Measurements from ENCODE around the gene EBPL. TPM values are rescaled to one million over a fixed set of nuclear protein-coding genes. Genes with fewer than 3 reads are reported as not detected.

EBPL gene
- total and polyA plus RNA-seq, 4 experiments from 2014 or later = 15.1 to 61.6 (median 34.5) TPM

DNA sequence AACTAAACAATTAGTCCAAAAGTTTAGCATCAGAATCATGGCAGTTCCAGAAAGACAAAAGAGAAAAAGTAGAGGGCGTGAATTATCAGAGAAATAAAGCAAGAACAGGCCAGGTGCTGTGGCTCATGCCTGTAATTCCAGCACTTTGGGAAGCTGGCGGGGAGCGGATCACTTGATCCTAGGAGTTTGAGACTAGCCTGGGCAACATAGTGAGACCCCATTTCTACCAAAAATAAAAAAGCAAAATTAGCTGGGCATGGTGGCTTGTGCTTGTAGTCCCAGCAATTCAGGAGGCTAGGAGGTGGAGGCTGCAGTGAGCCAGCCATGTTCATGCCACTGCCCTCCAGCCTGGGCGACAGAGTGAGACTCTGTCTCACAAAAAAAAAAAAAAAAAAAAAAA, 44.6 kb downstream of the EBPL start:
- Mint-ChIP-seq H3K4me1 (peaks cover 4 to 10% (median 5%) of the 10 kb centered on the region in 4 donors), H3K27me3 (no peaks in the 10 kb centered on the region), H3K4me3 (no peak overlapping the region), H3K27ac (no peak overlapping the region), H3K9me3 (no peaks in the 10 kb centered on the region), H3K36me3 (no peaks in the 10 kb centered on the region)
- ChIA-PET CTCF (ENCODE audit: partially characterized antibody) (interaction anchor here (0.5 kb wide), 1 partner anchor 42 kb away, joined by 3 read pairs; no protein-coding TSS in a partner anchor), POLR2A (ENCODE audit: partially characterized antibody) (no interaction called here)
- Histone ChIP-seq H3K27ac (ENCODE audit: low read depth, low read length) (no peak overlapping the region), H3K4me3 (ENCODE audit: low read length in 2 of 2) (no peak overlapping the region), H3K36me3 (ENCODE audit: insufficient read depth, low read length) (no peaks in the 10 kb centered on the region), H3K4me1 (ENCODE audit: insufficient read depth, low read length) (peaks cover 10% of the 10 kb centered on the region), H3K27me3 (ENCODE audit: insufficient read depth, low read length) (no peaks in the 10 kb centered on the region), H3K9me3 (ENCODE audit: control insufficient read depth in 1 of 2, low read length in 2 of 2) (no peaks in the 10 kb centered on the region)
- intact Hi-C loops (cut with micrococcal nuclease) = loop anchor here (5.0 kb wide), 1 partner anchor 46 kb away; the partner anchor contains the start of gene EBPL
- DNase-seq = no peak

DNA sequence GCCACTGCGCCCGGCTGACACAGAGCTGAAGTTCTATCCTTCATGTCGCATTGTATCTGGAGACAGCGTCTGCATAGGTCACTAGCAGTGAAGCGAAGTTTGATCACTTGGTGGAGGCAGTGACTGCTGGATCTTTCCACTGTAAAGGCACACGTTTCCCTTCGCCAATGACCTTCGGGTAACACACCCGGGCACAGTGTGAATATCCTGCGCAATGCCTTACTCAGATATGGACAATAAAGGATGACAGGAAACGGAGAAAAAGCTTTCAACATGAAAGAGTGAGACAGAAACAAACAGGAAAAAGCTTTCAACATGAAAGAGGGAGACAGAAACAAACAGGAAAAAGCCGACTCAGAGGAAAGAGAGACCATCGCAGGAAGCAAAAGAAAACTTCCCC, 45.8 kb downstream of the EBPL start:
- Mint-ChIP-seq H3K27me3 (no peaks in the 10 kb centered on the region), H3K36me3 (no peaks in the 10 kb centered on the region), H3K9me3 (no peaks in the 10 kb centered on the region), H3K4me1 (peaks cover 4 to 10% (median 5%) of the 10 kb centered on the region in 4 donors), H3K4me3 (peak overlapping the region; percentile 22 to 85 (median 58)), H3K27ac (peak overlapping the region in 5 of 7 donors; percentile 37 to 90 (median 56))
- CTCF ChIA-PET (ENCODE audit: partially characterized antibody) = interaction anchor here (0.9 kb wide), 1 partner anchor 112 kb away, joined by 3 read pairs; no protein-coding TSS in a partner anchor
- POLR2A ChIA-PET (ENCODE audit: partially characterized antibody) = interaction anchor here (1.2 kb wide), 1 partner anchor 16 kb away, joined by 5 read pairs; no protein-coding TSS in a partner anchor
- Histone ChIP-seq H3K27ac (ENCODE audit: low read depth, low read length) (no peak overlapping the region), H3K27me3 (ENCODE audit: insufficient read depth, low read length) (no peaks in the 10 kb centered on the region), H3K36me3 (ENCODE audit: insufficient read depth, low read length) (no peaks in the 10 kb centered on the region), H3K4me1 (ENCODE audit: insufficient read depth, low read length) (peaks cover 10% of the 10 kb centered on the region), H3K4me3 (ENCODE audit: low read length in 2 of 2) (no peak overlapping the region), H3K9me3 (ENCODE audit: control insufficient read depth in 1 of 2, low read length in 2 of 2) (no peaks in the 10 kb centered on the region)
- intact Hi-C loops (cut with micrococcal nuclease) = loop anchor here (5.0 kb wide), 1 partner anchor 47 kb away; the partner anchor contains the start of gene EBPL
- peak in 1 of 5 donors; percentile 10 for DNase-seq

DNA sequence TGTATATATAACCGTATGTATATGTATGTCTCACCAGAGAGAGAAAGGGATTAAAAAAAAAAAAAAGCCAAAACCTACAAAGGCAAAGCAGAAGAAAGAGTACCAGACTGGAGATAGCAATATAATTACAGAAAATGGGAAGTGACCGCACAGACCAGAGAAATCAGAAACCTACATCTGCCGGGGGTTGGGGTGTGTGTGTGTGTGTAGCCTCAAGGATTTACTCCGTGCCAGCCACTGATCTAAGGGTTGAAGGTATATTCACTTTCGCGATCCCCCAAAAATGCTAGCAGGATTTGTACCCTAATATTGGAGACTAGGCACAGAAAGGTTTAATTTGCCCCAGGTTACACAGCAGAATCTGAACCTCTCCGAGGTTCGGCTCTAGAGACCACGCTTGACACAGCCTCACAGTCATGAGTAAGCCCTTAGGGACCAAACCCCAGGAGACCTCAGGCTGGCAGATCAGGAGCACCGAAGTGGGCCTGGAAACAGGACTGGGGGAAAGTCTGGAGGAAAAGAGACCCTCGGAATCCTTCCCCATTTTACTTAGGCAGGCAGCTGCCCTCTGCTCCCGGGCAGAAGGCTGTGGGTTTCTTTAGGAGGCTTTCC, 48.1 kb downstream of the EBPL start:
- no peak overlapping the region for H3K27ac ChIP-seq (ENCODE audit: low read depth, low read length)
- ChIA-PET CTCF (ENCODE audit: partially characterized antibody) (no interaction called here), POLR2A (ENCODE audit: partially characterized antibody) (no interaction called here)
- peaks cover 10% of the 10 kb centered on the region for H3K4me1 ChIP-seq (ENCODE audit: insufficient read depth, low read length)
- H3K9me3 Mint-ChIP-seq = no peaks in the 10 kb centered on the region
- H3K9me3 ChIP-seq (ENCODE audit: control insufficient read depth in 1 of 2, low read length in 2 of 2) = no peaks in the 10 kb centered on the region
- no peaks in the 10 kb centered on the region for H3K27me3 ChIP-seq (ENCODE audit: insufficient read depth, low read length)
- H3K4me3 ChIP-seq (ENCODE audit: low read length in 2 of 2) = no peak overlapping the region
- no peak overlapping the region for H3K4me3 Mint-ChIP-seq
- H3K36me3 Mint-ChIP-seq = no peaks in the 10 kb centered on the region
- H3K36me3 ChIP-seq (ENCODE audit: insufficient read depth, low read length) = no peaks in the 10 kb centered on the region
- H3K4me1 Mint-ChIP-seq = peaks cover 4 to 10% (median 5%) of the 10 kb centered on the region in 4 donors
- H3K27ac Mint-ChIP-seq = peak overlapping the region in 1 of 7 donors; percentile 19
- H3K27me3 Mint-ChIP-seq = no peaks in the 10 kb centered on the region
- intact Hi-C loops (cut with micrococcal nuclease) = no loop called here
- no peak for DNase-seq

DNA sequence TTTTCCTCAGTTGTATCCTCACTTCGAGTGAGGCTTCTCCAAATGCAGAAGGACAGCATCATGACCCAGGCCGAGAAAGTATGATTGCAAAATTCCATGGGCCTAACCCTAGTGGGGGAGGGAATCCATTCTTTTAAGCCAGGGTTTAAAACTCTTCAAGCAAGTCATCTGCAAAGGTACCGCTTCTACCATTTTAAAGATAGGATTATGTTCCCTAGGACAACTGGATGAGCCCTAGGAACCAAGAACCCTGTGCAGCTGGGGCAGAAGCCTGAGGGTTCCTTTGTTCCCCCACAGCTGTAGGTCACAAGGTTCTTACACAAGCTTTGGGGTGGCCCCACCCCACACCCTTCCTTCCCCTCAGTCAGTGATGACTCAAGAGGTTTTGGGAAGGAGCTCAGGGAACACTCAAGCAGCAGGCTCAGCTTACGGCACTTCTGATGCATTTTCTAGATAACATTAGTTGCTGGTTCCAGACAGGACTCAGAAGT, 49.4 kb downstream of the EBPL start:
- Histone ChIP-seq H3K4me3 (ENCODE audit: low read length in 2 of 2) (no peak overlapping the region), H3K4me1 (ENCODE audit: insufficient read depth, low read length) (peaks cover 10% of the 10 kb centered on the region), H3K9me3 (ENCODE audit: control insufficient read depth in 1 of 2, low read length in 2 of 2) (no peaks in the 10 kb centered on the region), H3K36me3 (ENCODE audit: insufficient read depth, low read length) (no peaks in the 10 kb centered on the region), H3K27me3 (ENCODE audit: insufficient read depth, low read length) (no peaks in the 10 kb centered on the region), H3K27ac (ENCODE audit: low read depth, low read length) (no peak overlapping the region)
- intact Hi-C loops (cut with micrococcal nuclease) = no loop called here
- Mint-ChIP-seq H3K4me3 (no peak overlapping the region), H3K4me1 (peaks cover 4 to 10% (median 5%) of the 10 kb centered on the region in 4 donors), H3K36me3 (no peaks in the 10 kb centered on the region), H3K27ac (no peak overlapping the region), H3K27me3 (no peaks in the 10 kb centered on the region), H3K9me3 (no peaks in the 10 kb centered on the region)
- ChIA-PET CTCF (ENCODE audit: partially characterized antibody) (no interaction called here), POLR2A (ENCODE audit: partially characterized antibody) (no interaction called here)
- no peak for DNase-seq

DNA sequence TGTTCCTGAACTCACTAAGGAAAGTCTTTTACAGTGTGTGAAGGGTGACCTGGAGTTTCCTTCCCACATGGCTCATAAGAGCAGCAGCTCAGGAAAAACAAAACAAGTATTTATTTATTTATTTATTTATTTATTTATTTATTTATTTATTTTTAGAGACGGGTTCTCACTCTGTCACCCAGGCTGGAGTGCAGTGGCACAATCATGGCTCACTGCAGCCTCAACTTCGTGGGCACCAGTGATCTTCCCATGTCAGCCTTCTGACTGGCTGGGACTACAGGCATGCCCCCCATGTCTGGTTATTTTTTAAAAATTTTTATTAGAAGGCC, 52.6 kb downstream of the EBPL start:
- no peaks in the 10 kb centered on the region for H3K9me3 Mint-ChIP-seq
- H3K4me3 ChIP-seq (ENCODE audit: low read length in 2 of 2) = no peak overlapping the region
- peaks cover 9% of the 10 kb centered on the region for H3K4me1 ChIP-seq (ENCODE audit: insufficient read depth, low read length)
- ChIA-PET CTCF (ENCODE audit: partially characterized antibody) (no interaction called here), POLR2A (ENCODE audit: partially characterized antibody) (no interaction called here)
- intact Hi-C loops (cut with micrococcal nuclease) = no loop called here
- no peak overlapping the region for H3K4me3 Mint-ChIP-seq
- H3K36me3 Mint-ChIP-seq = no peaks in the 10 kb centered on the region
- H3K27ac ChIP-seq (ENCODE audit: low read depth, low read length) = no peak overlapping the region
- H3K9me3 ChIP-seq (ENCODE audit: control insufficient read depth in 1 of 2, low read length in 2 of 2) = no peaks in the 10 kb centered on the region
- H3K27me3 Mint-ChIP-seq = no peaks in the 10 kb centered on the region
- no peaks in the 10 kb centered on the region for H3K36me3 ChIP-seq (ENCODE audit: insufficient read depth, low read length)
- H3K27ac Mint-ChIP-seq = peak overlapping the region in 1 of 7 donors; percentile 29
- H3K4me1 Mint-ChIP-seq = peaks cover 1 to 12% (median 6%) of the 10 kb centered on the region in 4 donors
- H3K27me3 ChIP-seq (ENCODE audit: insufficient read depth, low read length) = no peaks in the 10 kb centered on the region
- DNase-seq = no peak

DNA sequence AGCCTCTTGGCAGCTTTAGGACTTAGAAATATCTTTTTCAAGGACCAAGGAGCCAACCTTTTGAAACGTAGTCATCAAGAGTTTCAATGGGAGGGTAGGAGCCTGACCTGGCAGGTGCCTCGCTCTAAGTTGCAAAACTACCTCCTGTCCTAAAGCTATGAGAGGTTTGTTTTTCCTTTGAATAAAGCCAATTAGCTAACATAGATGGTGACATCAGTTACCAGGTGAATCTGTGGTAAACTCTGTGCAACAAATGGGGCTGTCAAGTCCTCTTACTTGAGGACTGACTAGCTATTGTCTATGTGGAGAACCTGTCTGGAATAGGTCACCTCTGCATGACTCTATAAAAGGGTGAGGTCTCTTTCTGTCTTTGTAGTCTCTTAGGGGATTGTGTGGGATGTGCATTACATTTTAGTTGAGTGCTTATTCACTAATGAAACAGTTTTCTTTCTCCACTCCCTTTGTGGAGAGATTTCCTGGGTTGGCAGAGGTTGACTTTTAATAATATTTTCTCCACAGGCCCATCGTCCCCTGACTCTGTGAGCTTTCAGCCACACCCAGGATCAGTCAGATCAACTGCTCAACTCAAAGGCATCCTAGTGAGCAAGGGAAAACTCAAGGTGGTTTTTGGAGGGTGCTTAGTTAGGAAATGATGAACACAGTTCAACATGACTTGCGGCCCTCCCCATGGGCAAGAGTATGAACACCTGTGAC, 53.1 kb downstream of the EBPL start:
- intact Hi-C loops (cut with micrococcal nuclease) = no loop called here
- H3K4me3 ChIP-seq (ENCODE audit: low read length in 2 of 2) = no peak overlapping the region
- no peaks in the 10 kb centered on the region for H3K36me3 ChIP-seq (ENCODE audit: insufficient read depth, low read length)
- no peaks in the 10 kb centered on the region for H3K27me3 ChIP-seq (ENCODE audit: insufficient read depth, low read length)
- Mint-ChIP-seq H3K9me3 (peaks cover 0 to 1% (median 0%) of the 10 kb centered on the region in 8 donors), H3K36me3 (no peaks in the 10 kb centered on the region), H3K4me3 (no peak overlapping the region), H3K27me3 (no peaks in the 10 kb centered on the region), H3K4me1 (peaks cover 1 to 12% (median 7%) of the 10 kb centered on the region in 4 donors), H3K27ac (peak overlapping the region in 1 of 7 donors; percentile 29)
- ChIA-PET POLR2A (ENCODE audit: partially characterized antibody) (no interaction called here), CTCF (ENCODE audit: partially characterized antibody) (no interaction called here)
- no peaks in the 10 kb centered on the region for H3K9me3 ChIP-seq (ENCODE audit: control insufficient read depth in 1 of 2, low read length in 2 of 2)
- H3K27ac ChIP-seq (ENCODE audit: low read depth, low read length) = no peak overlapping the region
- peaks cover 9% of the 10 kb centered on the region for H3K4me1 ChIP-seq (ENCODE audit: insufficient read depth, low read length)
- no peak for DNase-seq

DNA sequence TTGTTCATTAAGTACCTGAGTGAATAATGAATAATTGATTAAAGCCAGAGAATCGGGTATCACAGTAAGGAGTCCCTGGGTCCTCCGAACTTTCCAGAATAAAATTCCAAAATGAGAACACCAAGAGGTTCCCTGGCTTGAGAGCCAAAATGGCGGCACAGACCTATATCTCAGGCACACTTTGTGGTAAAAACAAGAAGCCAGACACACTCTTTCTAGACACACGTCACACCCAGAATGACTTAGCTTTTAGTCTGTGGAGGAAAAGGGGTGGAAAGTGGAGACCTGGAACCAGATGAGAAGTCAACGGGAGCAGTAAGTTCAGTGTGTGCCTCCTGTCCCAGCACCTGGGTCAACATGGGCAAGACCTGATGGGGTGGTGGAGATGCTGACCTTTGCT, 54.6 kb downstream of the EBPL start:
- peaks cover 1 to 12% (median 8%) of the 10 kb centered on the region in 4 donors for H3K4me1 Mint-ChIP-seq
- H3K9me3 ChIP-seq (ENCODE audit: control insufficient read depth in 1 of 2, low read length in 2 of 2) = no peaks in the 10 kb centered on the region
- H3K36me3 Mint-ChIP-seq = no peaks in the 10 kb centered on the region
- H3K36me3 ChIP-seq (ENCODE audit: insufficient read depth, low read length) = no peaks in the 10 kb centered on the region
- ChIA-PET POLR2A (ENCODE audit: partially characterized antibody) (interaction anchor here (0.6 kb wide), 1 partner anchor 156 kb away, joined by 3 read pairs; no protein-coding TSS in a partner anchor), CTCF (ENCODE audit: partially characterized antibody) (no interaction called here)
- no peak overlapping the region for H3K27ac ChIP-seq (ENCODE audit: low read depth, low read length)
- intact Hi-C loops (cut with micrococcal nuclease) = no loop called here
- H3K4me3 ChIP-seq (ENCODE audit: low read length in 2 of 2) = no peak overlapping the region
- H3K4me1 ChIP-seq (ENCODE audit: insufficient read depth, low read length) = peaks cover 9% of the 10 kb centered on the region
- no peaks in the 10 kb centered on the region for H3K27me3 Mint-ChIP-seq
- peak overlapping the region in 2 of 7 donors; percentile 3 to 62 for H3K27ac Mint-ChIP-seq
- no peak for DNase-seq
- no peaks in the 10 kb centered on the region for H3K27me3 ChIP-seq (ENCODE audit: insufficient read depth, low read length)
- peaks cover 0 to 1% (median 0%) of the 10 kb centered on the region in 8 donors for H3K9me3 Mint-ChIP-seq
- no peak overlapping the region for H3K4me3 Mint-ChIP-seq
